Right lobe of liver (tissue), 6 donors: ENCODE results near the gene DNER. TPM values are rescaled to one million over a fixed set of nuclear protein-coding genes. Genes with fewer than 3 reads are reported as not detected.

Experiments used
- ATAC-seq, 4 donors: fragments of 200-7000 bp; cut with Tn5 transposase; one replicate each; pipeline ENCODE4 v1.9.1; 2020; ENCODE audit warnings: mild to moderate bottlenecking in 4 of 4, moderate library complexity in 4 of 4
- DNase-seq, 3 donors: peaks; one replicate each; pipeline ENCODE4 v3.0.0-alpha.2; 2020
- H3K27ac ChIP-seq, 3 donors: fragments of 200-600 bp; one replicate each; pipeline ENCODE4 v1.8.0; 2022
- H3K27me3 ChIP-seq, 2 donors: fragments of 200-600 bp; one replicate each; pipeline ENCODE4 v1.8.0; 2022
- H3K36me3 ChIP-seq, 4 donors: fragments of 200-600 bp; sonication (generic) in 1 of 4; one replicate each; pipeline versions ENCODE4 v1.5.1 to v1.8.0; 2017 to 2022; ENCODE audit warnings: control low read depth in 1 of 4
- H3K4me1 ChIP-seq, 4 donors: fragments of 200-600 bp; sonication (generic) in 1 of 4; one replicate each; pipeline versions ENCODE4 v1.5.1 to v1.8.0; 2017 to 2022; ENCODE audit warnings: control low read depth in 1 of 4
- H3K4me3 ChIP-seq, 3 donors: fragments of 200-600 bp; one replicate each; pipeline ENCODE4 v1.8.0; 2022
- H3K9me3 ChIP-seq, 4 donors: fragments of 200-600 bp; sonication (generic) in 1 of 4; one replicate each; pipeline versions ENCODE4 v1.5.1 to v1.8.0; 2017 to 2022; ENCODE audit warnings: control low read depth in 1 of 4
- POLR2A ChIP-seq: fragments of 450-650 bp; IDR thresholded peaks from one replicate; pipeline ENCODE4 v1.6.1; 2017; ENCODE audit warnings: antibody characterized with exemption, mild to moderate bottlenecking
- WGBS: methylation state at CpG from one replicate; pipeline ENCODE4 v1.1.6; 2018; ENCODE audit warnings: low coverage, low lambda C conversion rate; ENCODE audit not compliant: insufficient coverage; ENCODE audit errors: missing lambda C conversion rate; 5-methylcytosine and 5-hydroxymethylcytosine counted together
- intact Hi-C, 2 donors: fragments of 100-400 bp; cut with DNase I; formaldehyde crosslinking; loops; one replicate each; pipeline versions ENCODE4 v1.11.2 to v1.14.1; 2022
- total RNA-seq, 6 experiments: library from RNA; depleted of rRNA in 2 of 6; stranded (reverse); fragments of >200 nt in 2 of 6; fragmentation: NEBNext Ultra II Directional in 3 of 6; extraction: Animal tissue kit (Norgen Biotek cat#: 25700) in 3 of 6; gene quantifications; one replicate each; pipeline versions ENCODE4 v1.1.0 to v1.2.4, GENCODE V29; 2016 to 2023
- TF ChIP-seq, protein P1 (sequence below), 4 donors: fragments of 200-600 bp in 3 of 4; fragments of 450-650 bp in 1 of 4; IDR thresholded peaks; one replicate each; pipeline versions ENCODE4 v1.5.1 to v1.8.0; 2016 to 2022; ENCODE audit warnings: antibody characterized with exemption in 4 of 4, mild to moderate bottlenecking in 2 of 4
- donor health status: DM: no; HTN: yes; CAD: no.
- donor health status: DM: no; HTN: no; CAD: no.
- donor health status: DM: no; HTN: no; CAD: no.
- donor health status: DM: no; HTN: yes; CAD: no.
- donor health status: DM: no; HTN: yes; CAD: no.

DNER gene
- total RNA-seq, 6 experiments from 2014 or later = 0.13 TPM; not detected in 5

DNA sequence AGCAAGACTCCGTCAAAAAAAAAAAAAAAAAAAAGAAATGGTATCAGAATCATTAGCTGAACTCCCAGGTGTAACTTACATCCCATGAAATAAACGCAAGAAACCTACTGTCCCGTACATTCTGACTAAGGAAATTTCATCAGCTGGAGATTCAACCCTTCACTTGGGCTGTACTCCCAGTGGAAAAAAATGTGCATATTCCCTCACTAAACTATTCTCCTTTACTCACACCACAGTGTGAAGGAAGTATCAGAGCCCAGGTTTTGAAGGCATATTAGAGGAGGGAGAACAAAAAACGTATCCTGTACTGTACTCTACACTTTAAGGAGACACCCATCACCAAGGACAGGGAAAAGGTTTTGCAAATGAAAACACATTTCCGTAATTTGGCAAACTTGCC is 64.3 kb downstream of the DNER start:
- H3K27me3 ChIP-seq = no peaks in the 10 kb centered on the region
- H3K27ac ChIP-seq = no peak overlapping the region
- WGBS = 58% methylated on average over 3 of the region's 5 CpGs
- DNase-seq (no peak), ATAC-seq (no peak)
- no peaks in the 10 kb centered on the region for H3K9me3 ChIP-seq
- no peak for TF ChIP-seq POLR2A
- TF ChIP-seq, protein P1, sequence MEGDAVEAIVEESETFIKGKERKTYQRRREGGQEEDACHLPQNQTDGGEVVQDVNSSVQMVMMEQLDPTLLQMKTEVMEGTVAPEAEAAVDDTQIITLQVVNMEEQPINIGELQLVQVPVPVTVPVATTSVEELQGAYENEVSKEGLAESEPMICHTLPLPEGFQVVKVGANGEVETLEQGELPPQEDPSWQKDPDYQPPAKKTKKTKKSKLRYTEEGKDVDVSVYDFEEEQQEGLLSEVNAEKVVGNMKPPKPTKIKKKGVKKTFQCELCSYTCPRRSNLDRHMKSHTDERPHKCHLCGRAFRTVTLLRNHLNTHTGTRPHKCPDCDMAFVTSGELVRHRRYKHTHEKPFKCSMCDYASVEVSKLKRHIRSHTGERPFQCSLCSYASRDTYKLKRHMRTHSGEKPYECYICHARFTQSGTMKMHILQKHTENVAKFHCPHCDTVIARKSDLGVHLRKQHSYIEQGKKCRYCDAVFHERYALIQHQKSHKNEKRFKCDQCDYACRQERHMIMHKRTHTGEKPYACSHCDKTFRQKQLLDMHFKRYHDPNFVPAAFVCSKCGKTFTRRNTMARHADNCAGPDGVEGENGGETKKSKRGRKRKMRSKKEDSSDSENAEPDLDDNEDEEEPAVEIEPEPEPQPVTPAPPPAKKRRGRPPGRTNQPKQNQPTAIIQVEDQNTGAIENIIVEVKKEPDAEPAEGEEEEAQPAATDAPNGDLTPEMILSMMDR (IDR thresholded peaks at IDR 0.05) = no peak
- no peaks in the 10 kb centered on the region for H3K36me3 ChIP-seq
- no peaks in the 10 kb centered on the region for H3K4me1 ChIP-seq
- intact Hi-C loops = no loop called here
- H3K4me3 ChIP-seq = no peak overlapping the region

DNA sequence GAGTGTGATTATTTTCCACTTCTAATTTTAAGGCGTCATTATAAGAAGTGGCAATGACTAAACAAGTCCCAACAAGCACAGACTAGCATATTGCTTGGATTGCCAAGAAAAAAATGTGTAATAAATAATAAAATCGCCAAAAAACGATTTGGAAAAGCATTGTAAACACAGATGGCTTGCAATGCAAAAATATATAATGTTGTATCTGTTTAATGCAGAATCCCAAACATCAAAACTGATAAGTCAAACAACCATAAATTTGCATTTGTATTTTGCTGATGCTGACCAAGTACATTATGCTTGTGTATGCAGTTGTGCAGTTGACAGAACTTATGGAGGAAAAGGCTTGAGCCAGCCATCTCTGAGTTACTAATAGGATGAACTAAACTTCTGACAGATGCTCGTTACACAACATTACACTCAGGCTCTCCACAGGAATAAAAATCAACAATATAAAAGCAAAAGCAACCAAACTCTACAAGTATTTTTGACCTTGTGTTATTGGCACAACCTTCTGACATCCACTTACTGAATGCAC is 68.1 kb downstream of the DNER start:
- no peaks in the 10 kb centered on the region for H3K36me3 ChIP-seq
- ATAC-seq = no peak
- DNase-seq = no peak
- TF ChIP-seq, protein P1 (IDR thresholded peaks at IDR 0.05) = no peak
- no peak for TF ChIP-seq POLR2A
- no peaks in the 10 kb centered on the region for H3K9me3 ChIP-seq
- no peaks in the 10 kb centered on the region for H3K27me3 ChIP-seq
- H3K4me3 ChIP-seq = no peak overlapping the region
- H3K27ac ChIP-seq = no peak overlapping the region
- no peaks in the 10 kb centered on the region for H3K4me1 ChIP-seq
- WGBS = 49% methylated on average over 4 of the region's 4 CpGs
- intact Hi-C loops = no loop called here

DNA sequence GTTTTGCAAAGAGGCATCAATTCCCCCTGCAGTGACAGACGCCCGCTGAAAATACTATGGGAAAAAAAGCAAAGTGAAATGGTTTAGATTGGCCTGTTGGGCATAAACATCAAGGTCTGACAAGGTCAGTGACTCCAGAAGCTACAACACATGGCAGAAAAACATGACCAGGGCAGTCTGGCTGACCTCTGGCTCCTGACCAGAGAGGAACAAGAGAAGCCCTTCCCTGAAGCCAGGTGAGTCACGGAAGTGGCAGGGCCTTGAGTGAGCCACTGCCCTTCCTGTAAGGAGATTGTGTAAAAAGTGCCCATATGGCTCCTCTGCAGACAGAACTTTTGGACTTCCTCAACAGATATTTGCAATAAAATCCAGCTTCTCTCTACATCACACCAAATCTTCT is 72.0 kb downstream of the DNER start:
- Histone ChIP-seq H3K9me3 (no peaks in the 10 kb centered on the region), H3K27me3 (no peaks in the 10 kb centered on the region), H3K27ac (no peak overlapping the region), H3K36me3 (no peaks in the 10 kb centered on the region), H3K4me1 (no peaks in the 10 kb centered on the region), H3K4me3 (no peak overlapping the region)
- ATAC-seq = peak; percentile 83 to 98 (median 92)
- 40% methylated on average over 3 of the region's 3 CpGs for WGBS
- DNase-seq = peak; percentile 52 to 66 (median 59)
- no peak for TF ChIP-seq POLR2A
- TF ChIP-seq, protein P1 (IDR thresholded peaks at IDR 0.05) = no peak
- intact Hi-C loops = no loop called here

DNA sequence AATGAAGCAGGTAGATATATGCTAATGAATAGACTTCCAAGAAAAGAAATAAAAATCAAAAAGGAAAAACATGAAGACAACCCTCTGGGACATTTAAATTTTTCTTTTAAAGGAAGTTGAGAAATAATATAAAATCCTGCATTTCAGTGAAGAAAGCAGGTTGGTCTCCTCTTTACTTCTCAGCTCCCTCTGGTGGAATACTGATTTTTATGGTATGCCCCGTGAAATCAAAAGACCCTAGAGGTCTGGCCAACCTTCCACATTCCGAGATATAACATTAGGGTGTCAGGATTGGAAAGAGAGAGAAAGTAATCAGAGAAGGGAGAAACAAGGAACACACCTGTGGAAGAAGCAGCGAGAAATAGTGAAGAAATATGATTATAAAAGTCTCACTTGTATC is 72.7 kb downstream of the DNER start:
- intact Hi-C loops = no loop called here
- Histone ChIP-seq H3K4me3 (no peak overlapping the region), H3K9me3 (no peaks in the 10 kb centered on the region), H3K36me3 (no peaks in the 10 kb centered on the region), H3K27ac (no peak overlapping the region), H3K27me3 (no peaks in the 10 kb centered on the region), H3K4me1 (no peaks in the 10 kb centered on the region)
- ATAC-seq (no peak), DNase-seq (no peak)
- WGBS = 56% methylated on average over 2 of the region's 3 CpGs
- TF ChIP-seq, protein P1 (IDR thresholded peaks at IDR 0.05) = no peak
- TF ChIP-seq POLR2A = no peak

DNA sequence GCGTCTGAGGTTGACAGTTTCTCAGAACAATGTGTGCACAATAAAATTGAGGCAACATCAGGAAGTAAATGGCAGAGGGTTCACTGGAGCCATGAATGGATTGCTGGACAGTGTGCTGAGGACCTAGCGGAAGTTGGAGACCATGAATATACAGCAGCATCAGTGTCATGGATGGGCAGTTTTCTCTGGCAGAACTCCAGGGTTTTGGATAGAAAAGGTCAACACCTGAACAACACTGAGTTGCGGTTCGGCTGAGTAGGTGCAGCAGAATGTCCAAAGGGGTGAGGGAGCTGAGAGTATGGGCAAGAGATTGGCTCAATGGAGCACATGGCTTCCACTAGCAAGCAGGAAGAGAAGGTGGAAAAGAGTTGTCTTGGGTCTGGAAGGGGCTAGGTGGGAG is 73.7 kb downstream of the DNER start:
- Histone ChIP-seq H3K9me3 (no peaks in the 10 kb centered on the region), H3K4me1 (no peaks in the 10 kb centered on the region), H3K36me3 (no peaks in the 10 kb centered on the region), H3K4me3 (no peak overlapping the region), H3K27ac (no peak overlapping the region), H3K27me3 (no peaks in the 10 kb centered on the region)
- TF ChIP-seq, protein P1 (IDR thresholded peaks at IDR 0.05) = no peak
- no peak for TF ChIP-seq POLR2A
- DNase-seq (no peak), ATAC-seq (no peak)
- WGBS = 90% methylated on average over 3 of the region's 4 CpGs
- intact Hi-C loops = no loop called here
